H1 (cell line): ENCODE results near the gene LMTK2. TPM values are rescaled to one million over a fixed set of nuclear protein-coding genes. Genes with fewer than 3 reads are reported as not detected.

ENCODE experiments used
- CTCF ChIA-PET: fragments of 300-600 bp; sonication (Branson Sonifier 250); formaldehyde crosslinking; loops from one replicate; lab custom pipeline; 2021; ENCODE audit not compliant: partially characterized antibody; lab: Charles Lee
- POLR2A ChIA-PET: fragments of 300-600 bp; sonication (Branson Sonifier 250); formaldehyde crosslinking; loops from one replicate; lab custom pipeline; 2021; ENCODE audit warnings: inconsistent platforms; ENCODE audit not compliant: partially characterized antibody; lab: Charles Lee
- DNase-seq, 2 experiments: peaks; one replicate each; pipeline versions ENCODE4 v3.0.0 to v3.0.0-alpha.2; 2010 to 2022; ENCODE audit warnings: low spot score in 2 of 2, low read depth in 1 of 2, mixed read lengths in 1 of 2
- FAIRE-seq: peaks from 2 replicates; lab custom pipeline; 2011; peaks lifted over from hg19 to GRCh38; lab: Jason Lieb, UNC
- H2AFZ ChIP-seq: 2 replicates; pipeline ENCODE4 v1.8.1; 2012; ENCODE audit warnings: low read length, inconsistent platforms
- H2AK5ac ChIP-seq: 2 replicates; pipeline ENCODE4 v1.6.1; 2013; ENCODE audit warnings: low read depth, low read length
- H2BK120ac ChIP-seq: replicated peaks from 2 replicates; pipeline ENCODE3; 2013; ENCODE audit warnings: low read depth, low read length, inconsistent platforms
- H2BK12ac ChIP-seq: 2 replicates; pipeline ENCODE4 v1.6.1; 2013; ENCODE audit warnings: low read depth, low read length
- H2BK15ac ChIP-seq: 2 replicates; pipeline ENCODE4 v1.6.1; 2013; ENCODE audit warnings: low read length
- H2BK20ac ChIP-seq: 2 replicates; pipeline ENCODE4 v1.6.1; 2013; ENCODE audit warnings: low read length
- H2BK5ac ChIP-seq: 2 replicates; pipeline ENCODE4 v1.6.1; 2013; ENCODE audit warnings: low read depth, low read length
- H3K14ac ChIP-seq: 2 replicates; pipeline ENCODE4 v1.6.1; 2013; ENCODE audit warnings: inconsistent platforms; ENCODE audit not compliant: insufficient read length
- H3K18ac ChIP-seq: 2 replicates; pipeline ENCODE4 v1.6.1; 2013; ENCODE audit warnings: low read length; ENCODE audit errors: extremely low read depth
- H3K23ac ChIP-seq: 2 replicates; pipeline ENCODE4 v1.6.1; 2013; ENCODE audit warnings: inconsistent platforms; ENCODE audit not compliant: insufficient read length
- H3K23me2 ChIP-seq: 2 replicates; pipeline ENCODE4 v1.6.1; 2013; ENCODE audit warnings: low read depth, low read length
- H3K27ac ChIP-seq: 2 replicates; pipeline ENCODE4 v1.6.1; 2011; ENCODE audit warnings: low read depth, low read length, inconsistent platforms
- H3K27me3 ChIP-seq, 4 experiments: replicated peaks in 1 of 4; 1 replicate in 1 of 4; 2 replicates in 3 of 4; pipeline versions ENCODE4 v1.6.1 to v1.8.1; 2011 to 2013; ENCODE audit warnings: low read length in 3 of 4, mild to moderate bottlenecking in 3 of 4, inconsistent platforms in 2 of 4, mixed read lengths in 2 of 4, moderate library complexity in 1 of 4; ENCODE audit not compliant: control insufficient read depth in 3 of 4, insufficient read depth in 3 of 4; ENCODE audit errors: extremely low read depth in 1 of 4
- H3K36me3 ChIP-seq, 4 experiments: 2 replicates each; pipeline versions ENCODE4 v1.6.1 to v1.8.1; 2011 to 2013; ENCODE audit warnings: mild to moderate bottlenecking in 4 of 4, low read length in 3 of 4, moderate library complexity in 2 of 4, control low read depth in 1 of 4, inconsistent platforms in 1 of 4; ENCODE audit not compliant: insufficient read depth in 4 of 4, control insufficient read depth in 2 of 4
- H3K4ac ChIP-seq: replicated peaks from 2 replicates; pipeline ENCODE3; 2013; ENCODE audit warnings: low read length, low read depth, mixed read lengths, inconsistent platforms; ENCODE audit not compliant: insufficient read length
- H3K4me1 ChIP-seq, 4 experiments: replicated peaks in 1 of 4; 1 replicate in 1 of 4; 2 replicates in 3 of 4; pipeline versions ENCODE4 v1.6.1 to v1.8.1; 2011 to 2013; ENCODE audit warnings: low read length in 3 of 4, inconsistent platforms in 2 of 4, mixed read lengths in 1 of 4; ENCODE audit not compliant: insufficient read depth in 4 of 4, control insufficient read depth in 3 of 4
- H3K4me2 ChIP-seq, 2 experiments: 2 replicates each; pipeline versions ENCODE4 v1.6.1 to v1.8.1; 2011 to 2013; ENCODE audit warnings: low read depth in 2 of 2, low read length in 2 of 2, control low read depth in 1 of 2, inconsistent platforms in 1 of 2, mild to moderate bottlenecking in 1 of 2; ENCODE audit not compliant: insufficient read depth in 1 of 2
- H3K4me3 ChIP-seq, 4 experiments: fragments of 200-600, 300-600 bp in 1 of 4; sonication (generic), shearing (Covaris generic), sonication (Bioruptor Twin) in 1 of 4; 2 replicates each; pipeline versions ENCODE4 v1.5.1 to v1.8.1; 2011 to 2016; ENCODE audit warnings: low read length in 4 of 4, low read depth in 3 of 4, control low read depth in 2 of 4, inconsistent platforms in 2 of 4, mild to moderate bottlenecking in 2 of 4, mixed read lengths in 1 of 4, moderate library complexity in 1 of 4; ENCODE audit not compliant: insufficient read depth in 2 of 4; ENCODE audit errors: extremely low read depth in 1 of 4
- H3K56ac ChIP-seq: replicated peaks from 2 replicates; pipeline ENCODE3; 2013; ENCODE audit warnings: low read depth, mild to moderate bottlenecking, mixed read lengths, low read length, inconsistent platforms; ENCODE audit not compliant: insufficient read length
- H3K79me1 ChIP-seq: 2 replicates; pipeline ENCODE4 v1.6.1; 2013; ENCODE audit warnings: low read depth, low read length, control low read depth
- H3K79me2 ChIP-seq, 2 experiments: 2 replicates each; pipeline versions ENCODE4 v1.6.1 to v1.8.1; 2012 to 2013; ENCODE audit warnings: low read length in 2 of 2, mild to moderate bottlenecking in 2 of 2, inconsistent platforms in 1 of 2; ENCODE audit not compliant: insufficient read depth in 2 of 2, control insufficient read depth in 1 of 2
- H3K9ac ChIP-seq, 4 experiments: replicated peaks in 1 of 4; 1 replicate in 1 of 4; 2 replicates in 3 of 4; pipeline versions ENCODE4 v1.6.1 to v1.8.1; 2011 to 2013; ENCODE audit warnings: low read depth in 3 of 4, low read length in 3 of 4, control low read depth in 2 of 4, mild to moderate bottlenecking in 2 of 4, moderate library complexity in 2 of 4, inconsistent platforms in 1 of 4; ENCODE audit errors: extremely low read depth in 1 of 4
- H3K9me3 ChIP-seq, 2 experiments: 2 replicates each; pipeline versions ENCODE4 v1.6.1 to v1.8.1; 2012 to 2013; ENCODE audit warnings: mild to moderate bottlenecking in 2 of 2, moderate library complexity in 2 of 2, control low read depth in 1 of 2, inconsistent platforms in 1 of 2, low read depth in 1 of 2, low read length in 1 of 2, mixed read lengths in 1 of 2; ENCODE audit not compliant: insufficient read depth in 2 of 2
- H4K20me1 ChIP-seq, 2 experiments: replicated peaks in 1 of 2; 2 replicates each; pipeline versions ENCODE3 to v1.8.1; 2011 to 2013; ENCODE audit warnings: inconsistent platforms in 2 of 2, low read length in 2 of 2, mild to moderate bottlenecking in 1 of 2; ENCODE audit not compliant: insufficient read depth in 2 of 2, control insufficient read depth in 1 of 2
- H4K5ac ChIP-seq: 2 replicates; pipeline ENCODE4 v1.6.1; 2013; ENCODE audit warnings: low read length, low read depth, mixed read lengths, inconsistent platforms; ENCODE audit not compliant: insufficient read length
- H4K8ac ChIP-seq: 2 replicates; pipeline ENCODE4 v1.8.0; 2013; ENCODE audit warnings: mild to moderate bottlenecking, moderate library complexity, low read length, inconsistent platforms; ENCODE audit not compliant: insufficient read depth; ENCODE audit errors: extremely low read depth
- H4K91ac ChIP-seq: replicated peaks from 2 replicates; pipeline ENCODE3; 2013; ENCODE audit warnings: low read length, mixed read lengths, inconsistent platforms; ENCODE audit not compliant: insufficient read length
- BACH1 ChIP-seq: IDR thresholded peaks from 2 replicates; pipeline ENCODE4 v1.6.1; 2012; ENCODE audit warnings: low read length, improper control_type of control experiment
- CREB1 ChIP-seq: IDR thresholded peaks from 2 replicates; pipeline ENCODE4 v1.6.1; 2012; ENCODE audit warnings: inconsistent platforms
- HDAC6 ChIP-seq: IDR thresholded peaks from one replicate; pipeline ENCODE4 v1.7.1; 2012; ENCODE audit warnings: low read depth, mild to moderate bottlenecking, inconsistent platforms, low read length, moderate library complexity
- MAFK ChIP-seq: IDR thresholded peaks from 2 replicates; pipeline ENCODE4 v1.6.1; 2012; ENCODE audit warnings: low read depth, mild to moderate bottlenecking, improper control_type of control experiment, low read length
- NRF1 ChIP-seq: IDR thresholded peaks from 2 replicates; pipeline ENCODE4 v1.6.1; 2011; ENCODE audit warnings: mild to moderate bottlenecking, low read depth, low read length, improper control_type of control experiment
- SIRT6 ChIP-seq: IDR thresholded peaks from one replicate; pipeline ENCODE4 v1.7.1; 2012; ENCODE audit warnings: low read length, inconsistent platforms
- SIX5 ChIP-seq: IDR thresholded peaks from 2 replicates; pipeline ENCODE4 v1.6.1; 2011; ENCODE audit warnings: mild to moderate bottlenecking, low read depth, low read length
- SRF ChIP-seq: IDR thresholded peaks from 2 replicates; pipeline ENCODE4 v1.6.1; 2011; ENCODE audit warnings: mild to moderate bottlenecking, low read depth, low read length, moderate library complexity
- TCF12 ChIP-seq: IDR thresholded peaks from 2 replicates; pipeline ENCODE4 v1.6.1; 2011; ENCODE audit warnings: low read depth, mild to moderate bottlenecking, low read length
- WGBS, 2 experiments: shearing (Covaris generic) in 1 of 2; methylation state at CpG; one replicate each; pipeline versions ENCODE4 v1.1.6 to v1.1.7; 2013 to 2015; ENCODE audit warnings: low lambda C conversion rate in 2 of 2, mixed read lengths in 2 of 2, inconsistent platforms in 1 of 2, low coverage in 1 of 2, missing lambda C conversion rate in 1 of 2; ENCODE audit not compliant: insufficient replicate concordance in 2 of 2, insufficient coverage in 1 of 2, insufficient read length in 1 of 2; ENCODE audit errors: extremely low coverage in 1 of 2, missing lambda C conversion rate in 1 of 2; 5-methylcytosine and 5-hydroxymethylcytosine counted together
- polyA plus RNA-seq, 7 experiments: library from polyadenylated mRNA; depleted of rRNA in 3 of 7; stranded (reverse) in 5 of 7; unstranded in 2 of 7; fragments of >200 nt in 5 of 7; fragments of 200-250 nt in 2 of 7; gene quantifications; 1 replicate in 5 of 7; 2 replicates in 1 of 7; 4 replicates in 1 of 7; pipeline versions ENCODE4 v1.2.1 to v1.2.3, GENCODE V29; 2011 to 2013; ENCODE audit warnings: missing spikeins in 2 of 7, mixed read lengths in 2 of 7
- total RNA-seq: library from RNA; stranded (reverse); fragmentation: NEBNext Ultra II Directional; extraction: Animal tissue kit (Norgen Biotek cat#: 25700); gene quantifications from 2 replicates; pipeline ENCODE4 v1.2.1, GENCODE V29; 2021
- TF ChIP-seq, protein P1 (sequence below): IDR thresholded peaks from 2 replicates; pipeline ENCODE4 v1.6.1; 2012; ENCODE audit warnings: inconsistent platforms
- TF ChIP-seq, protein P2 (sequence below): IDR thresholded peaks from 2 replicates; pipeline ENCODE4 v1.6.1; 2011; ENCODE audit warnings: low read depth, mild to moderate bottlenecking, low read length; ENCODE audit not compliant: insufficient read depth

LMTK2 gene
- total and polyA plus RNA-seq, 2 of the 8 experiments (the other 6 are each of a cell fraction or from before 2014, with no cell fraction given) = 9.7 to 30.7 TPM

DNA sequence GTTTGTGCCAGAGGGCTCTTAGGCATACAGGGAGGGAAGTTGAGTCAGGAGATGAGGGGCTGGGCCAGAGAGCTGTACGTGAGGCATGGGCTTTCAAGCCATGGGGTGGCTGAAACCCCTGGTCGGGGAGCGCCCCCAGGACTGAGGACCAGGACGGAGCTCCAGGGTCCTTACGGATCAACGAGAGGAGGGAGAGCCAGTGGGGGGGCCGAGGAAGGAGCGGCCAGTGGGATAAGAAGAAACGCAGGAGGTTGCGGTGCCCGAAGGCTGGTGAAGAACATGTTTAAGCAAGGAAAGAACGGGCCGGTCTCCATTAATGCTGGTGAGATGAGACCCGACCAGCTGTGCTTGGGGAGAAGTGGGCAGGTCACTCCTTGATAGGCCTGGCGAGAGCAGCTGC is 61.0 kb downstream of the LMTK2 start:
- H3K18ac ChIP-seq = no peak overlapping the region
- 95% methylated on average over 14 of the region's 15 CpGs; no CpG with 5 or more reads in 1 of the 2 experiments for WGBS, 2 experiments
- no peaks in the 10 kb centered on the region for H3K9me3 ChIP-seq
- H4K8ac ChIP-seq = no peak overlapping the region
- no peak overlapping the region for H3K56ac ChIP-seq
- no peak overlapping the region for H4K5ac ChIP-seq
- peaks cover 6 to 12% of the 10 kb centered on the region in 2 experiments for H4K20me1 ChIP-seq
- H2AFZ ChIP-seq = no peak overlapping the region
- no peak for DNase-seq
- no peak overlapping the region for H2BK20ac ChIP-seq
- H2BK5ac ChIP-seq = no peak overlapping the region; the same call in 1 of the 2 replicates
- no peak overlapping the region for H3K23ac ChIP-seq
- TF ChIP-seq BACH1 = no peak
- TF ChIP-seq HDAC6 = no peak
- no peak for TF ChIP-seq NRF1
- no peak for TF ChIP-seq MAFK
- no peak for TF ChIP-seq SRF
- TF ChIP-seq, protein P1, sequence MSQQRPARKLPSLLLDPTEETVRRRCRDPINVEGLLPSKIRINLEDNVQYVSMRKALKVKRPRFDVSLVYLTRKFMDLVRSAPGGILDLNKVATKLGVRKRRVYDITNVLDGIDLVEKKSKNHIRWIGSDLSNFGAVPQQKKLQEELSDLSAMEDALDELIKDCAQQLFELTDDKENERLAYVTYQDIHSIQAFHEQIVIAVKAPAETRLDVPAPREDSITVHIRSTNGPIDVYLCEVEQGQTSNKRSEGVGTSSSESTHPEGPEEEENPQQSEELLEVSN = no peak
- TF ChIP-seq SIRT6 = no peak
- no peak for TF ChIP-seq CREB1
- TF ChIP-seq, protein P2, sequence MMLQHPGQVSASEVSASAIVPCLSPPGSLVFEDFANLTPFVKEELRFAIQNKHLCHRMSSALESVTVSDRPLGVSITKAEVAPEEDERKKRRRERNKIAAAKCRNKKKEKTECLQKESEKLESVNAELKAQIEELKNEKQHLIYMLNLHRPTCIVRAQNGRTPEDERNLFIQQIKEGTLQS = no peak
- no peak for TF ChIP-seq SIX5
- TF ChIP-seq TCF12 = no peak
- no peaks in the 10 kb centered on the region for H3K23me2 ChIP-seq
- 0 out of 4 replicates have a peak, but pooled peaks cover 0 to 4% of the 10 kb centered on the region in 2 experiments for H3K79me2 ChIP-seq
- no peak for FAIRE-seq
- no peak overlapping the region for H3K14ac ChIP-seq
- no peak overlapping the region for H2BK15ac ChIP-seq
- no peak overlapping the region for H3K4me3 ChIP-seq
- no peaks in the 10 kb centered on the region for H3K27me3 ChIP-seq
- peaks cover 0 to 8% (median 3%) of the 10 kb centered on the region in 4 experiments; a peak in 6 of 8 replicates for H3K36me3 ChIP-seq
- no peak overlapping the region for H2AK5ac ChIP-seq
- H2BK120ac ChIP-seq = no peak overlapping the region
- ChIA-PET CTCF (interaction anchor here (0.7 to 15.9 kb wide), 25 partner anchors 11 to 295 kb away, joined by 3 to 476 read pairs (median 6); partner anchors contain the start of genes ASNS and LMTK2), POLR2A (interaction anchor here (0.9 to 1.6 kb wide), 3 partner anchors 38 to 295 kb away, joined by 3 to 12 read pairs (median 4); partner anchors contain the start of gene ASNS)
- no peaks in the 10 kb centered on the region; a peak in 1 of 7 replicates for H3K4me1 ChIP-seq
- no peak overlapping the region for H3K27ac ChIP-seq
- no peak overlapping the region for H3K9ac ChIP-seq
- H3K4me2 ChIP-seq = no peak overlapping the region
- no peak overlapping the region for H3K4ac ChIP-seq
- H2BK12ac ChIP-seq = no peak overlapping the region
- H3K79me1 ChIP-seq = peaks cover 9% of the 10 kb centered on the region
- no peak overlapping the region for H4K91ac ChIP-seq
